D721Med (cell line): Measurements from ENCODE around the gene CBX5.
"Not testable (repeated sequence)": the region's sequence is repeated elsewhere in the genome, so short reads cannot be mapped to it uniquely, and the experiment has no call there.

Source experiments
- DNase-seq: peaks from one replicate; pipeline ENCODE4 v3.0.0; 2011; ENCODE audit warnings: low spot score; ENCODE audit not compliant: insufficient read length
- FAIRE-seq: peaks from 2 replicates; lab custom pipeline; 2011; peaks lifted over from hg19 to GRCh38; lab: Jason Lieb, UNC
- TF ChIP-seq, protein P1 (sequence below): IDR thresholded peaks from 2 replicates; pipeline ENCODE4 v1.5.1; 2012; ENCODE audit warnings: mild to moderate bottlenecking, control low read depth; ENCODE audit not compliant: insufficient read depth; ENCODE audit errors: missing control alignments

Gene CBX5

DNA sequence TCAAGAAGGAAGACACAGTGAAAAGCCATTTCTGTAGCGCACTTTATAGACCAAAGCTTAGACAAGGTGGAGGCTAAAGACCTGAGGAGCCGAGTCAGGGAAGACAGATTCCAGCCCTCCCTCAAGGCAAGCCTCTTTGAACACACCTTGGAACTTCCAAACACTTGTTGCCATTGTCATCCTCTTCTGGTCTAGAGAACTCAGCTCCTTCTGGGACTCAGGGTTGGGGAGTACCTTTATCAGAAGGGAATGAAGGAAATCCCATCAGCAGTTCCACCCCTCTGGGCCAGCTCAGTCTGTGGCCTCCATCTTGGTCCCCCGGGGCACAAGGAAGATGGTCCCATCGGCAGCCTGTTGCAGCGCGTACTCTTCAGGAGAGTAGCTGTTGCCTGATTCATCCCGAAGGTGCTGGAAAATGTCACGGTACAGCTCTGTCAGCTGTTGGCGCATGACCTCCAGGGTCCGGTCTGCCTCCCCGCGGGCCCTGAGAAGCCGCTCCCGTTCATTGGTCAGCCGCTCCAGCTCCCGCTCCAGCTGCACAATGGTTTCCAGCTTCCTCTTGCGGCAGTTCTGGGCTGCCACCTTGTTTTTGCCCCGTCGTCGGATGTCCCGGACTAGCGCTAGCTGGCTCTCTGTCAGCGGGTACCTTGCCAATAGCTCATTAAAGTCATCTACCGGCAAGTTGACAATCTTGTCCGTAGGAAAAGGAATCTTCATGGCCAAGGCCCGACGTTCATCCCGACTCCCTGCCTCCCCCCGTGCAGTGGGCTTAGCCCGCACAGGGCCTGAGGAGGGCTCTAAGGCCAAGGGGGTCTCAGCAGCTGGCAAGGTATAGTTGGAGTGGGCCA, 12.4 kb upstream of the CBX5 start:
- DNase-seq (no peak), FAIRE-seq (no peak)
- TF ChIP-seq, protein P1, sequence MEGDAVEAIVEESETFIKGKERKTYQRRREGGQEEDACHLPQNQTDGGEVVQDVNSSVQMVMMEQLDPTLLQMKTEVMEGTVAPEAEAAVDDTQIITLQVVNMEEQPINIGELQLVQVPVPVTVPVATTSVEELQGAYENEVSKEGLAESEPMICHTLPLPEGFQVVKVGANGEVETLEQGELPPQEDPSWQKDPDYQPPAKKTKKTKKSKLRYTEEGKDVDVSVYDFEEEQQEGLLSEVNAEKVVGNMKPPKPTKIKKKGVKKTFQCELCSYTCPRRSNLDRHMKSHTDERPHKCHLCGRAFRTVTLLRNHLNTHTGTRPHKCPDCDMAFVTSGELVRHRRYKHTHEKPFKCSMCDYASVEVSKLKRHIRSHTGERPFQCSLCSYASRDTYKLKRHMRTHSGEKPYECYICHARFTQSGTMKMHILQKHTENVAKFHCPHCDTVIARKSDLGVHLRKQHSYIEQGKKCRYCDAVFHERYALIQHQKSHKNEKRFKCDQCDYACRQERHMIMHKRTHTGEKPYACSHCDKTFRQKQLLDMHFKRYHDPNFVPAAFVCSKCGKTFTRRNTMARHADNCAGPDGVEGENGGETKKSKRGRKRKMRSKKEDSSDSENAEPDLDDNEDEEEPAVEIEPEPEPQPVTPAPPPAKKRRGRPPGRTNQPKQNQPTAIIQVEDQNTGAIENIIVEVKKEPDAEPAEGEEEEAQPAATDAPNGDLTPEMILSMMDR = no peak

DNA sequence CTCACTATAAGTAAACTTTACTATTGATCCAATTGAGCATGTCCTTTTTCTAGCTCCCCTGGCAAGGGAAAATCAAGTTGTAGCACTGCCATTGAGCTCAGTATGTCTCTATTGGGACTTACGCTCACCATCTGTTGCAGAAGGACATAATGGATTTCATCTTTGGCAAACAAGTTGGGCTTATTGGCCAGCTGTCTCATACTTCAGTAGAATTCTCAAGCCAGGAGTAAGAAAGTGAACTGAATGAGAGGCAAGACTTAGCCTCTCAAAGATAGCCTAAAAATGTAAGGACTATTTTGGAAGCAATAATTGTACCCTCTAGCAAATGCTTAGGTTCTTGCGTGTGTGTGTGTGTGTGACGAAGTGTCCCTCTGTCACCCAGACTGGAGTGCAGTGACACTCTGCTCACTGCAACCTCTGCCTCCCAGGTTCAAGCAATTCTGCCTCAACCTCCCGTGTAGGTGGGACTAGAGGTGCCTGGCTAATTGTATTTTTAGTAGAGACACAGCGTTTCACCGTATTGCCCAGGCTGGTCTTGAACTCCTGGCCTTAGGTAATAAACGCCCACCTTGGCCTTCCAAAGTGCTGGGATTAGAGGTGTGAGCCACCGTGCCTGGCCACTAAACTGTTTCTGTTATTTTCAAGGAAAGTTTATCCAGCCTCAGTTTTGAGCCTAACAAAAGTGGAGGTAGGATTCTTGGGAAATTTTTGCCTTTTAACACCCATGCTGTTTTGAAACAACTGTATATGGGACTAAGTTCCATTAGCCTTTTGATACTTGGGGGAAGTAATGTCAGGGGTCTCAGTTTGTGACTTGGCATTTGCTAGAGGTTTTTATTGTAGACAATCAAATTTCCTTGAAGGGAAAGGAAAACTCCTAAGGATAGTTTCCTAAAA, 7.6 kb upstream of the CBX5 start:
- DNase-seq = no peak
- FAIRE-seq = no peak
- TF ChIP-seq, protein P1 = no peak

DNA sequence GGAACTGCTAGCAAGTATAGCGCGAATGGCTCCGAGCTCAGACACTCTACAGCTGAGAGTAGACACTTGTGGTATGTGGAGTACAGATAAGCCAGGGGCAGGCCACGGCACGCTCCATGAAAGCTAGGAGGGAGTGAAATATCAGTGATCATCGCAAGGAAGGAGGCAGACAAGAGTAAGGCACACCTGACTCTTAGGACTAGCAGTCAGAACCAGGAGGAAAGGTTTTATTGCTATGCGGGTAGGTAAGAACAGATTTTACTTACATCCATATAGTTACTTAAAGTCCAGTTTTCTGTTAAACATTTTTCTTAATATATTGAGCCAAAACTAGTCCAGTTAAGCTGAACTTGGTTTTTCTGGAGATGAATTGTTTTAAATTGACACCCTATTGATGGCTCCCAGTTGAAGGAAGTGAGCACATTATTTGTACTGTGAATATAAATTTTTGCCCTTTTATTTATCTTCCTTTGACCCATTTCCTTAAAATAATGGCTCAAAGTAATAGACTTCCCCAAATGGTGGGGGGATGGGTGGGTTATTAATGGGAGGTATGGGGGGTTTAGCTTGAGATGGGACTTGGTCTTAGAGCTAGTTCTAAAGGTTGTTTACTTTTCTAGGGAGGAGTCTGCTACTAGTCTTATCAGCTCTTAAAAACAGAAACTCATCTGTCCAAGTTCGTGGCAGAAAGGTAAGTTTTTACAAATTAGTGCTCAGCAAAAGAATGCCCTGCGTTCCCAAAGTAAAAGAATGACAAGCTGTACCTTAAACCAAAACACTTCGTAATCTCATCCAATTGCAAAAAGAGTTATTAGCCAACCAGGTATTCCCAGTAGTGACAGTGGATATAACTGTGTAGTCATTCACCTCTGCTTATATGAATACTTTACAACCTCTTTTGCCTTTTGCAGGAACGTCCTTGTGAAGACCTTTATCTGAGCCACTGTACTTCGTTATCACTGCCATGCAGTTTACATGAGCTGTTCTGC, 6.4 kb upstream of the CBX5 start:
- DNase-seq (no peak), FAIRE-seq (no peak)
- TF ChIP-seq, protein P1 = no peak

DNA sequence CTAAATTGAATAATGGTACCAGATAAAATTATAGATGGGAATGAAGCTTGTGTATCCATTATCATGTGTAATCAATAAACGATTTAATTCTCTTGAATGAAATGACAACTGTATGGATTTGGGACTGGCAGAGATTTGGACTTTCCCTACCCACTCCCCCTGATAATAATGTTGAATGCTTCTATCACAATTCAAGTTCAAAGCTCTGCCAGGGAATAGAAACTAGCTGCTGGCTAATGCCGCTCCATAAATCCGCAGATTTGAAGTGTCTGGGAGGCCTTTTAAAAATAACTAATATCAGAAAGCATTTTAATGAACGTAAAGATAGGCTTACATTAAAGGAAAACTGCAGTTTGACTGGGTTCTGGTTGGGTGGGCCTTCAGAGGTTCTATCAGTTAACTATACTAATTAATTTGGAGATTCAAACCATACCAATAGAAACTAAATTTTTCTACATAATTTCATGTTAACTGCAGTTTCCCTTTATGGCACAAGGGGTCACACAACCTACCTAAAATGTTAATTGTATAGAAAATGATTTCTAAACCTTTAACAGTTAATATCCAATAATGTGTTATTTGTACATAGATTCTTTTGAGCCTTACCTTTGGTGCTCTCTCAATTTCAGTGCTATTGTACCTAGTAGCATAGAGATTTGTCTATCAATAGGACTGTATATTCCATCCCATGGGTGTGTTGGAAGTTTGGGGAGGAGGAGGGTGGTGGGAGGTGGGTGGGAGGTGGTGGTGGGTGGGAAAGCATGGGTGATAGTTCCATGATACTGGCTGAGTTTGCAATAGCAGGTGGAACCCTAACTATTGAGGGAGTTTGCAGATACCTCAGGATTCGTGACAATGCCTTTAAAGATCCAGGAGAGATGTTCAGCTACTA, 5.5 kb upstream of the CBX5 start:
- DNase-seq = no peak
- FAIRE-seq = no peak
- TF ChIP-seq, protein P1 = no peak

DNA sequence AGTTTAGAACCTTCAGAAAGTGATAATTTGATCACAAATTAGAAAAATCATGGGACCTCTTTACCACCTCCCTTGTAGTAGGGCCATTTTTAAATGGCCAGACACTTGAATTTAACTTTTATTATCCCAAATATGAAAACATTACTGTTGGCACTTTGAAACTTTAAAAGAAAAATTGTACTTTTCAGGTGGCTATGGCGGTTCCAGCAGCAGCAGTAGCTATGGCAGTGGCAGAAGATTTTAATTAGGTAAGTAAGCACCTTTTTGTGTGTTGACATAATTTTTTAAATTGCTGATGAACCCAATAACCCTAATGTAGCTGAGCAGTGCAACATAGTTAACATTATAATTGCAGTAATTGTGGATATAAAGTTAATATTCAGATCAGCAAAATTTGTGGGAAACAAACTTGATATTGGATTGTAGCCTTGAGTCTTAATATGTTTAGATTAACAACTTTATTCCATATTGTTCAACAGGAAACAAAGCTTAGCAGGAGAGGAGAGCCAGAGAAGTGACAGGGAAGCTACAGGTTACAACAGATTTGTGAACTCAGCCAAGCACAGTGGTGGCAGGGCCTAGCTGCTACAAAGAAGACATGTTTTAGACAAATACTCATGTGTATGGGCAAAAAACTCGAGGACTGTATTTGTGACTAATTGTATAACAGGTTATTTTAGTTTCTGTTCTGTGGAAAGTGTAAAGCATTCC, 4.3 kb upstream of the CBX5 start:
- DNase-seq, FAIRE-seq: not testable (repeated sequence)

DNA sequence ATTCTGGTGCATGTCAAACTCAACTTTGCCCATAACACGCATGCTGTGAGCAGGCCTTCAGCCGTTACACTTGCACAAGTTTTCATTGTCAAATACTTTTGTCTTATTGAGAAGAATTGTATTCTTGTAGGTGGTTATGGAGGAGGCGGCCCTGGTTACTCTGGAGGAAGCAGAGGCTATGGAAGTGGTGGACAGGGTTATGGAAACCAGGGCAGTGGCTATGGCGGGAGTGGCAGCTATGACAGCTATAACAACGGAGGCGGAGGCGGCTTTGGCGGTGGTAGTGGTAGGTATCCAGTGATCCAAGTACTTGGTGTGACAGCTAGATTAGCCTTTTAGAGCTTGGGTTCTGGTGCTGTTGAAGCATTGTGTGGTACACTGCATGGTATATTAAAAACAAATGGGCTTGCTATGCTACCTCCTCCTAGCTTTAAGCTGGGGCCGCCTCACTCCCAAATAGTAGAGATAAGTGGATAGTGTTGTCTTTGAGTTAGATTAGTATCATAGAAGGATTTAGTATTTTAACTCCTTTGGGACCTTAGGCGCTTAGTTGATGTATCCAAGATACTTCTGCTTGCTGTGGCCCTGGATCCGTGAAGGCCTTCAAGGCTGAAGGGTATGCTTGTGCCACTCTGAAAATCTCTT, 3.1 kb upstream of the CBX5 start:
- FAIRE-seq (no peak), DNase-seq (no peak)
- TF ChIP-seq, protein P1 = no peak

DNA sequence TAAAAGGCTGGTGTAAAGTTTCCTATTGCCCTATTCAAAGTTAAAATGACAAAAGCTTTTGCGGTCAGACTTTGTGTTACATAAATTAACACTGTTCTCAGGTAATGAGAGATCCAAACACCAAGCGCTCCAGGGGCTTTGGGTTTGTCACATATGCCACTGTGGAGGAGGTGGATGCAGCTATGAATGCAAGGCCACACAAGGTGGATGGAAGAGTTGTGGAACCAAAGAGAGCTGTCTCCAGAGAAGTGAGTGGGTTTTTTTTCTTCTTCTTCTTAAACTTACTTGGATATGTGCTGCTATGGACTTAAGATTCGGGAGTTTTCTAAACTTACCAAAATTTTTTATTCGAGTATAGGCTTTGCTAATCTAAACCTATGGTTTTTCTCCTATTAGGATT, 1.8 kb upstream of the CBX5 start:
- FAIRE-seq, DNase-seq: not testable (repeated sequence)

DNA sequence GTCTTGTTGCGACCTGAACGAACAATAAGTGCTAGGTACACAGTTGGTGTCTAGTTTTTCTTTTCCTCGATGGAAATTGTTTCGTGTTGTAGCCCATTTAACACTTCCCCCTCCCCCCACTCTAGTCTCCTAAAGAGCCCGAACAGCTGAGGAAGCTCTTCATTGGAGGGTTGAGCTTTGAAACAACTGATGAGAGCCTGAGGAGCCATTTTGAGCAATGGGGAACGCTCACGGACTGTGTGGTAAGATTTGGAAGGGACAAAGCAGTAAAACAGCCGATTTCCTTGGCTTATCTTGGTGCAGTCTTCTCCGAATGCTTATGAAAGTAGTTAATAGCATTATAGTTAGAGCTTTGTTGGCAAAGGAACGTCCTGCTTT, 1.3 kb upstream of the CBX5 start:
- DNase-seq, FAIRE-seq: not testable (repeated sequence)
